ENCODE measurements around the gene PTX4. TPM values are rescaled to one million over a fixed set of nuclear protein-coding genes. Genes with fewer than 3 reads are reported as not detected.
"Not testable (repeated sequence)": the region's sequence is repeated elsewhere in the genome, so short reads cannot be mapped to it uniquely, and the experiment has no call there.

PTX4 gene
- polyA plus RNA-seq, 1 donor: 0.59 TPM

GRCh38 chr16:1478937-1479336 is 9.8 kb downstream of the PTX4 start:
- not testable (repeated sequence) for DNase-seq

- no peak for DNase-seq
Observed at GRCh38 chr16:1477033-1477432, 11.7 kb downstream of the PTX4 start.

DNA sequence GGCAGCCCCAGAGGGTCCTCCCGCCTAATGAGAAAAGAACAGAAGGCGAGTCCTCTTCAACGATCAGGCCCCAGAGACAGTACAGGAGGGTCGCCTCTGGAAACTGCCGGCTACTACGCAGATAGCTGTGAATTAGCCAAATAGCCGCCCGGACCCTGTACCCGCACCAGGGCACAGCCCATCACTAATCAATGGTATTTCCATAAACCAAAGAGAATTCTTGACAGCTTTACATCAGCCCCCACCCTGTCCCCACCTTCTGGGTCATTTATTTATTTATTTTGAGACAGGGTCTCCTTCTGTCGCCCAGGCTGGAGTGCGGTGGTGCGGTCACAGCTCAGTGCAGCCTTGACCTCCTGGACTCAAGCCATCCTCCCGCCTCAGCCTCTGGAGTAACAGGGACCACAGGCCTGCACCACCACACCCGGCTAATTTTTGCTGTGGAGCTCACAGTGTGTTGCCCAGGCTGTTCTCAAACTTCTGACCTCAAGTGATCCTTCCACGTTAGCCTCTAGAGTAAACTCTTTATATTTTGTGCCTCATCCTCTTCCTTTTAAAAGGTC is 13.1 kb downstream of the PTX4 start:
- DNase-seq: no peak

DNA sequence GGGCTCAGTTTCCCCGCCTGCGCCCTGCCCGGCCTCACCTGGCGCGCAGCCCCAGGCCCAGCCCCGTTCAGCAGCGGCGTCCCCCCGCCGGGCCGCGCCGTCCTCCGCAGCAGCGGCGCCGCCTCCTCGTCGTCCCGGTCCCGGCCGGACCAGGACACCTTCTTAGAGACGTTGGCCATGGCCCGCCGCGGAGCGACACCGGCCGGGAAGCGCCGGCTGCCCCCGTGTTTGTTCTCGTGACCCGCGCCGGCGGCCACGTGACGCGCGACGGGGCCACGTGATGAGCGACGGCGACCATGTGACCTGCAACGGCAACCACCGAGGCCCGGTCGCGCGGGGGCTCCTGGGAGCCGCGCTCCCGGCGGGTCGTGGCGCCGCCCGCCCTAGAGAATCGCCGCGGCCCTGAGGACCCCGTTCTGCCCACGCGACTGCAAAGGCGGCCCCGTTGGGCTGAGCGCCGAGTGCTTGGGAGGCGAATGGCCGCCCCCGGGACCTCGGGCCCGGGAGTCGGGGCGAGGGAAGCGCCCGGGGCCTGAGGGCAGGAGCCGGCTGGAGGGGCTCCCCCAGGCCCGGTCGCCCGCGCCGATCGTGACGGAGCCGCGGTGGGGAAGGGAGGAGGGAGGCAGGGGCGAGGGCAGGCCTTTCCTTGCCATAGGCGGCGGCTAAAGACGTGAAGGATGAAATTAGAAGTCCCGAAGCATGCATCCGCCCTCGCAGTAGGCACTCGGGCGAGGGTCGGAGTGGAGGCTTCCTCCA is 13.8 kb downstream of the PTX4 start, which contains the start of gene CLCN7:
CLCN7 (minus strand) TSS at position 233 of the 756 bp plus-strand sequence; CDS start at position 179, 54 bp downstream.
- DNase-seq: peak; percentile 93

DNA sequence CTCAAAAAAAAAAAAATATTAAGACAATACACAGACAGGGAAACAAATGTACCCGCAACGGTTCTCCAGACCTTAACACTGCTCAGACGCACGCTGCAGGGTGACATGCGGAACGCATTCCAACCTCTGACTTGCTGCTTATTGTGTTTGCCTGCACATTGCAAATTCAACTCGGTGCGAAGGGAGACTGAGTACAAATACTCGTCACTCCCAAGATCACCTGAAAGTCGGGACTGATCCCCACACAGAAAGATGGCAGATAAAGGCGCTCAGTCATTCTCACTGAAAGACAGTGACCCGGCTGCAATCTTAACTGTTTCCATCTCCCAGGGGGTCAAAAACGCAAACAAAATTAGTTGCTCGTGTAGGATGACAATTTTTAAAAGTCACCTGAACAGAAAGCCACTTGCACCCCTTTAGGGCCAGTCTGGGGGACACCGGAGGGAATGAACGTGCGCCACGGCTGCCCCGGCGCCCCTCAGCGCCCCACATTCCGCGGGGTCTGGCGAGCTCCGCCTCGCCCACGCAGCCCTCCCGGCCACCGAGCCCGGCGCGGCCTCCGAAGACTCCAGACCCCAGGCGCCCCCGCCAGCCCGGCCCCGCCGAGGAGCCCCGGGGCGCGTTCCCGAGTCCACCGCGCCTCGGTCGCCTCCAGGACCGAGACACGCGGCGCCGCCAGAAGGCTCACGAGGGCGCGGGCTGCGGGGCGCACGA is 14.5 kb downstream of the PTX4 start:
- DNase-seq: no peak

DNA sequence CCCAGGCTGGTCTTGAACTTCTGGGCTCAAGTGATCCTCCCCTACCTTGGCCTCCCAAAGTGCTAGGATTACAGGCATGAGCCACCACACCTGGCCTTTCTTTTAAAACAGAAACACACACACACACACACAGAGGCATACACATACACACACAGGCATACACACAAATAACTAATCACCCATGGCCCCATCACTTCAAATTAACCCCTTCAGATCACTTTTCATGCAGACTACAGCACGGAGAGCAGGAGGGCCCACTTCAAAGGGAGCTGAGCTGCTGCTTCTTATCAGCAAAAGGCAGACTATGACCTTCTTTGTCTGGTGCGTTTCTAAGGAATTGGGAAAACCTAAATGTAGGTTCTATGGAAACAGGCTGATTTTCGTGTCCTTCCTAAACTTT is 15.8 kb downstream of the PTX4 start:
- DNase-seq: no peak

- DNase-seq: no peak
Observed at GRCh38 chr16:1471569-1472194, 17.1 kb downstream of the PTX4 start.

DNA sequence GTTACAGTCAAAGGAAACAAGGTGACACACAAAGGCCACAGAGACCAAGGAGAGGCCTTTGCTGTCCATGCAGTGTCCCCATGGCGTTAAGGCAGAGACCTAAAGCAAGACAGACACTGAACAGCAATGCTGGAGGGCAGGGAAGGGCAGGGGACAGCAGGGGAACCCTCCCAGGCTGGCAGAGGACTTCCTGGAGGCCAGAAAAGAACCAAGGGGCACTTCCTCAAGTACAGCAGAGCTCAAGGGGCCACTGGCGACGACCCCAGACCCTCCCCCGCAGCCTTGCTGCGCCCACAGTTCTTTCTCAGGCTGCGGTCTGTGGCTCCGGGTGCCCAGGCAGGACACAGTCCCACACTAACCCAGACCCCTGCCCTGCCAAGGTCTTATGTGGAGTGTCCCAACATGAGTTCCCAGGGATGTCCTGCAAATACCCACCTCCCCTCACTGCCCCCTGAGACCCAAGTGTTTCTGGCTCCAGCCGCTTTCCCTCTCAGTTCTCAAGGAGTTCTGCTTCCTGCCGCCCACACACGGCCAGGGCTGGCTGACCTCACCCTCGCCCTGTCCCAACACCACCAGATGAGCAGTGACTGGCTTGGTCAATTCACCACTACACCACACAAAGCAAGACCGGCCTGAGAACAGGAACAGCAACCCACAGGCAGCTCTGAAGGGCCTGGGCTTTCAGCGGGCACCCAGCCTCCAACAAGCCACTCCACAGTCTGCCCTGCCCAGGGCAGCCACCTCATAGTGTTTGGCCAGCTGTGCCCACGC is 18.1 kb downstream of the PTX4 start:
- DNase-seq: no peak

DNA sequence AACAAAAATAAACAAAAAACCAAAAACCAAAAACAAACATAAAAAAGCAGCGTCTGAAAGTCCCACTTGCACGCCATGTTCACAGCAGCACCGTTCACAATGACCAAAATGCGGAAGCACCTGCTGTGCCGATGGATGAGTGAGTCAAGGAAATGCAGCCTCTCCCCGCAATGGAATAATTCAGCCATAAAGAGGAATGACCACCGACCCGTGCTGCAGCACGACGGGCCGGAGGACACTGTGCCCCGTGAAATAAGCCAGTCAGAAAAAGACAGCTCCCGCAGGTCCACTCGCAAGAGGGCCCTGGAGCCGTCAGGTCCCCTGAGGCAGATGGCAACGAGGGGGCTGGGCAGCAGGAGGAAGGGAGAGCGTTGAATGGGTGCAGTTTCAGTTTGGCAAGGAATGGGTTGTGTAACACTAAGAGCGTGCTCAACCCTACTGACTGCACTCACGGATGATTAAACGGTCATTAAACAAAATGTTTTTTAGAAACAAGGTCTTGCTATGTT is 19.0 kb downstream of the PTX4 start:
- no peak for DNase-seq

GRCh38 chr16:1469141-1469540 is 19.6 kb downstream of the PTX4 start:
- DNase-seq: not testable (repeated sequence)

DNA sequence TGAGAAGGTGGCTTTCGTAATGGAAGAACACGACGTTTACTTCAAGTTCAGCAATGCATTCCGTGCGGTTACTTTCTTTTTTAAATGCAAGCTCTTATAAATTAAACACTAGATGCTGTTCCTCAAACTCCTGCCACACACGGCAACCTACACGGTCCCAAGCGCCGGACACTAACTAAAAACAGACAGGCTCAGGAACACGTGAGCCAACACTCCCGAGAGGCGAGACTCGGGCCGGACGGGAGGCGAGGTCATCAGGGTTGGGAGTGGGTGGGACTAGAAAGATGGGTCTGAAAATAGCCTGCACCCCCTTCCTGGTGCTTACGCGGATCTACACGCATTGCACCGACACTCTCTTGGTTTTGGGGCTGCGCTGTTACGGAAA is 20.3 kb downstream of the PTX4 start:
- DNase-seq: no peak

DNA sequence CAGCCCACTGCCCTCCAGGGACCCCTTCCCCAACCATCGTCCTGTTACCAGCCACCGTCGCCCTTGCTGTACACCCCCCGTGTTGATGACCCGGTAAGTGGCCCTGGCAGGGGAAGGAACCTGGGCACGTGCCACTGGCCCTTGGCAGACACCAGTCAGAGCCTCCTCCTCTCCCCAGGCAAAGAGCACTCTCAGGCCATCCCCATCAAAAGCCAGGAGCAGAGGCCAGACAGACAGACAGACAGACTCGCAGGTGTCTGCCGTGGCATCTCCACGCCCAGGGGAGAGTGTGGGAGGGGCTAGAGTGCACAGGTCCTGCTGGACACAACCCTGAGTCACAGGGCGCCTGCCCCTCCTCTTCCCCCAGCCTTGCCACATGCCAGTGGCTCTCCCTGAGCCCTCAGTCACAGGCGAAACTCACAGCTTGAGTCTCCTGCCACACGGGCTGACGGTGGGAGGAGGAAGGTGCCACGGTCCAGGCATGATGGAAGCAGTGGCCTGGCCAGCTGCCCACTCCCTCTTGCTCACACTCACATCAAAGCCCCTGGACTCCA is 21.7 kb downstream of the PTX4 start:
- no peak for DNase-seq

GRCh38 chr16:1466054-1466453 is 22.7 kb downstream of the PTX4 start:
- no peak for DNase-seq

DNA sequence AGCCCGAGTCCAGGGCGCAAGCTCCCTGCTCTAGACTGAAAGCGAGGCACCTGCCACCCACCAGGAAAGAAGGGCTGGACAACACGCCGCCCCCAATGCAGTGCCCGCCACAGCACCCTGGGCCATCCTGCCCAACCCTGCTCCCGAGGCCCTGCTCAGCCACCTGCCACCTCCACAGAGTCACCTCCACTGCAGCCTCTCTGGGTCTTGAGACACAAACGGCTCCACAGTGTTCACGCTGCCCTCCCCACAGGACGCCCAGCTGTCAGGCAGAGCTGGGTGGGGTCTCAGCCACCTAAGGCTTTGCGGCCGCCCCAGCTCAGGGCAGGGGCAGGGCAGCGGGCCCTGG is 23.2 kb downstream of the PTX4 start:
- DNase-seq: no peak

GRCh38 chr16:1464894-1465566 is 23.7 kb downstream of the PTX4 start:
- DNase-seq: no peak

GRCh38 chr16:1464196-1464893 is 24.4 kb downstream of the PTX4 start:
- no peak for DNase-seq

- no peak for DNase-seq
Observed at GRCh38 chr16:1461146-1461545, 27.6 kb downstream of the PTX4 start.

GRCh38 chr16:1460602-1461138 is 28.1 kb downstream of the PTX4 start:
- DNase-seq: no peak

- no peak for DNase-seq
Observed at GRCh38 chr16:1459967-1460366, 28.8 kb downstream of the PTX4 start.

DNA sequence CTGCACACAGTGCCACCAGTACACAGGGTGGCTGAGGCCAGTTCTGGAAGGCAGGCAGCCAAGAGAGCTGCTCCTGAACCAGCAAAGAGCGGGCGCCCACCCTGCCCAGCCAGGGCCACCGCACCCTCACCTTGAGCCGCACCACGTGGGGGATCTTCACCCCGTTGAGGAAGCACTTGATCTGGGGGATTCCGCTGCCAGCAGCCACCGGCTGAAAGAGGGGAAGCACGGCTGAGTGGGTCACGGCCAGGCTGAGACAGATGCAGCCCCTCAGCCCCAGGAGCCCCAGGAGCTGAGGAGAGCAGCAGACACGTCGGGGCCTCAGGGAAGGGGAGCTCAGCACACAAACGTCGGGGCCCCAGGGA is 29.8 kb downstream of the PTX4 start:
- no peak for DNase-seq

All from hindlimb muscle (tissue), 1 donor.